ENCODE results near the gene LINC01488.

Gene LINC01488

DNA sequence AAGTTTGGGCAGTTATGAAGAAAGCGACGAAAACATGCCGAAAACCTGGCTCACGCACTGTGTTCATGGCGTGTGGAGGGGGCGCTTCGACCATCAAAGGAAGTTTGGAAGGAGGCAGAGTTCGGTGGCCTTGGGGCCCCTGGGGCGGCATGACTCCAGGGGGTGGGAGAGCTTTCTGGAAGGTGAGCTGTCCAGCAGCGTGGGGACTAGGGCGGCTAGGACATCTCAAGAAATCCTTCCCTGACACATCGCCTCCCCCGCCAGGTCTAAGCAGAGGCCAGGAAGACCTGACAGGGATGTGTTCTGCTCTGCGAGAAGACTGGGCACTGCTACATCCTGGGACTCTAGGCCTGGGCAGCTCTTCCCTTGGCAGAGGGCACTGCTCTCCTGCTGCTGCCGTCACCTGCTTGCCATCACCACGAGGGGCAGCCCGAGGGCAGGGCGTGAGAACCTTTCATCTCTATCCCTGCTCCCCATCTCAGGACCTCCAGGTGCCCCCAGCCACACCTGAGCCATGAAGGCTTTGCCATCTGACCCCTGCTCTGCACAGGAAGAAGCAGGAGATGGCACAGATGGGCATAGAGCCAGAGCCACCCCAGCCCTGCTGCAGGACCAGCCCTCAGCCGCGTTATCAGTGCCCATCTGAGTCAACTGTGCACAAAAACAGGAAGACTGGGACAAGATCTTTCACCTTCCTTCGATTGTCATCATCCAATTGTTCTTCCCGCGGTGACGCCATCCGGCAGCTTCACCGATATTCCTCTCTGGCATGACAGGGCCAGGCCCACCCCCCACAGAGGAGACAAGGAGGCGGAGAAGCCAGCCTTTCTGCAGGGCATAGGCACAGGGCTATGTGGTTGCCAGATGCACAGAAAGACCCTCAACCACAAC is 12.7 kb downstream of the LINC01488 start:
- FAIRE-seq = no peak

DNA sequence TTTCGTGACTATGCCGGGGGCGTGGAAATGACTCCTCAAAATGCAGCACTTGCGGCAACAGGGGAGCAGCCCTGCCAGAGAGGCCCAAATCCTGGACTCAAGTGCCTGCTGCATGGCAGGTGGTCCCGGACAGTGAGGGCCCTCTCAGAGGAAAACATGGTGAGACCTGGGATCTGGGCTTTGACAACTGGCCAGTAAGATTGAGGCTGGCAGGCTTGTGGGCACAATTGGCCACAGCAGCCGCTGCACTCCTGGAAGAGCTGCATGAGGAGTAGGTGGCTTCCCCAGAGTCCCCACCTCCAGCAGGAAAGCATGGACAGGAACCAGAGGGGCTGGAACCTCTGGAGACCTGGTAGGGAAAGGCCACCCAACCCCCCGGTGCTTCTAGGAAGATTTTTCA is 13.4 kb downstream of the LINC01488 start:
- FAIRE-seq = no peak

DNA sequence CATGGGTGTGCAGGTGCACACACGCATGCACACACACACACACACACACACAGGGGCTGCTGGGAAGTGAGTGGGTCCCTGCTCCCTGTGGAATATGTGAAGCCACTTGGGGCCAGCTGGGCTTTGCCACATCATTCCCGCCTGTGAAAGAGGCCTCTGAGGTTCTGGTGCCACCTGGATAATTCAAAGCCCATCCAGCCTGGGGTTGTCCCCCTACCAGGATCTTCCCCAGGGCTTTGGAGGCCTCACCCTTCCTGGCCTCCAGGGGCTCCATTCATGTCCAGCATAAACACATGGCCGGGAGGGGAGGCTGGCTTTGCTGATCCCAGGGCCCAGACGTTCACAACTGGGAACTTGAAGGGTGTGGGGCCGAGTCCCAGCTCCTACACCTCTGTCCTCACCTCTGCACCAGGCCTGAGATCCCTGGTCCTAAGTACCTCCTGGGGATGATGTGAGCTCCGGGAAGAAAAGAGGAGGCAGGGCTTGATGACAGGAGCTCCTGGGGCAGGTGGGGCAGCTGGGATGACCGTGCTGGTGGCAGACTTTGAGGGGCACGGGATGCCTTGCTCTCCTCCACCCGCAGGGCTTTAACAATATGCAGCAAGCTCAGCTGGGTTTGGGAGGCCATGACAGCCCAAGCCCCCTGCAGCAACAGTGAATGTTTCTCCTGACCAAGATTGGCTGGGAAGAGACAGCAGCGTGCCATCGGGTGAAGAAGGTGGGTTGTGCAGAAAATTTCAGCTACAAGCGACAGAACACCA is 14.2 kb downstream of the LINC01488 start:
- FAIRE-seq = no peak

DNA sequence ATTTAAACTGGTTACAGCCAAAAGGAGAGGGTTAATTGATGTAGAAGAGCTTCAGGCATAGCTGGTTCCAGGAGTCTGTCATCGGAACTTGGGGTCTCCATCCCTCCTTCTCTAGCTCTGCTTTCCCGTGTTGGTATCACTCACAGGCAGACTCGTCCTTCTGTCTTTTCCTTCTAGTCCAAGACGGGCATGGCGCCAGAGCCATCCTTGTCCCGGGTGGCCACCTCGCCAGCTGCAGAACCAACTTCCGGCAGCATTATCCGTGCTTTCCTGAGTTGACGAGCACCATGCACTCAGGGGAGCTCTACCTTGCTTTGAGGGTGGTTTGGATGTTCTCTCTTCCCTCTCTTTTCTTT is 14.7 kb downstream of the LINC01488 start:
- FAIRE-seq = no peak

DNA sequence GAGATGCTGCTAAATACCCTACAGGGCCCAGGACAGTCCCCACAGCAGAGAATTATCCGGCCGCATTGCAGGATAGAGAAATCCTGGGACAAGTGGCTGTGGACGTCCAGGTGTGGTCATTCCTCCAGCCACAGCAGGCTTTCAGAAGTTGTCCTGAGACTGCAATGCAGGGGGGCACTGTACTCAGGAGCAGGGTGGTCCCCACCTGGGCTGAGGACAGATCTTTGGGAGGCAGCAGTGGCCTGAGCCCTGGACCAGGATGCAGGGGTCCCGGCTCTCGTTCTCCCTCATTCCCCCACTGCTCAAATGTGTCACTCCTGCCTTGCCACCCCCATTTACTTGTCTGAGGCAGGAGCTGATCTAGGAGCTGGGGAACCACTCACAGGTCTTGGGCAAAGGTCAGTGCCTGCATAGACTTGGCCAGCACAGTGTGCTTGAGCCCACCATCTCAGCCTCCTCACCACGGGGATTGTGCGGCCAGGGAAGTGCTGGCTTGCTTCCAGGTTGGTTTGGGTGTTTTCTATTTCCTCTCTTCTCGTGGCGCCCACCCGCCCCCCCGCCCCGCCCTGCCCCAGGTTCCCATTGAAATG is 15.3 kb downstream of the LINC01488 start:
- FAIRE-seq = no peak

DNA sequence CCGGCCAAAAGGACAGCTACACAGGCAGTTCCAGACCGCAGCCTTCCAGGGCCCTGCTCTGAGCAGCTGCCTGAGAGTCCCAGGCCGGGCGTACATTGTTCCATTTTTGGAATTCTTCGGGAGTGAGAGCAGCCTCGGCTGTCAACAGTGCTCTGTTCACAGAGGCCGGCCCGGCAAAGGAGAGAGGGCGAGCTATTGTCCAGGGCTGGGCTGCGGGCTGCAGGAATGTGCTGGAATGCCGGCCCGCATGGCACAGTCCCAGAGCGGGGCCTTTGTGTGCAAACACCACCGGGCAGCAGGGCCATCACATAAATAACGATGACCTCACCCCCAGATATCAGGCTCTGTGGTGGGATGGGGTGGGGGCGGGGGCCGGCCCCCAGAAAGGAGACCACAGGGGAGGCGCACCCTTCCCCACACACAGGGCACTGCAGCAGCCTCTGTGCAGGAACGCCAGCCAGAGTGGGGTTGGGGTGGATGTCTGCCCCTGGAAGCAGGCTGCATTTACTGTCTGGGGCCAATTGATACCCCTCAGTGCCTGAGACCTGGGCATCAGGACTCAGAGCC is 15.8 kb downstream of the LINC01488 start:
- no peak for FAIRE-seq

DNA sequence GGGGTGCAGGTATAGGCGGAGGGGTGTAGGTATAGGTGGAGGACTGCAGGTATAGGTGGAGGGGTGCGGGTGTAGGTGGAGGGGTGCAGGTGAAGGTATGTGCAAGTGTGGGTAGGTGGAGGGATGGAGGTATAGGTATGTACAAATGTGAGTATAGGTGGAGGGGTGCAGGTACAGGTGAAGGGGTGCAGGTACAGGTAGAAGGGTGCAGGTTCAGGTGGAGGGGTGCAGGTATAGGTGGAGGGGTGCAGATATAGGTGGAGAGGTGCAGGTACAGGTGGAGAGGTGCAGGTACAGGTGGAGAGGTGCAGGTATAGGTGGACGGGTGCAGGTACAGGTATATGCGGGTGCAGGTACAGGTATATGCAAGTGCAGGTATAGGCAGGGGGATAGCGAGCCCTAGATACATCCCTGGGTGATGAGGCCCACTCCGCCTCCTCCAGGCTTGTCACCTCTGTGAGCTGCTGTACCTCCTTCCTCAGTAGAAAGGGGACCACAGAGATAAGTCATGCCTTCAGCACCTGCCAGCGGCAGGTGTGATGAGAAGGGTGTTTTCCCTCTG is 17.2 kb downstream of the LINC01488 start:
- FAIRE-seq = no peak

DNA sequence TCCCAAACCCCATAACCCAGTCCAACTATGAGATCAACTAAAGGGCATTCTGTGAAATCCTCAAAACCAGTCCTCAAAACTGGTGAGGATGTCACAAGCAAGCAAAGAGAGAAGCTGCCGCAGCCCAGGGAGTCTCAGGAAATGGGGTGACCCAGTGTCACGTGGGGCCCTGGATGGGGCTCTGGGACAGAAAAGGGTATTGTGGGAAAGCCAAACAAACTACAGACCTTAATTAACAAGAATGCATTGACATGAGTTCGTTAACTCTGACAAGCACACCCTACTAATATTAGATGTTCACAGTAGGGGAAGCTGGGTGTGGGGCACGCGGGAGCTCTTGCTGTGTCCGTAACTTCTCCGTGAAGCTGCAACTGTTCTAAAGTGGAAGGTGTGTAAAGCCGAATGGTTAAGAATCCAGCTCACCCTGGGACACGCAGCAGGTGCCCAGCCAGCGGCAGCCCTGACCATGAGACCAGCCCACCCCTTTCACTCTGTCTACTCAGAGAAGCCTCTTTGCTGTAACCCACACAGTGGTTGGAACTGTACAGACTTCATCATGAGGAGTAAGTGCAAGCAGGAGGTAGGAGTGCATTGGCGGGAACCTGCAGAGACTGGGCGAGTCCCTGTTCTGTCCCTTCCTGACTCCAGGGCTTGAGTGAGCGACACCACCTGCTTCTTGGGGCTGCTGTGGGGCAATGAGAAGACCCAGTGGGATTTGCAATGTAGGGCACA is 17.9 kb downstream of the LINC01488 start:
- FAIRE-seq = no peak

DNA sequence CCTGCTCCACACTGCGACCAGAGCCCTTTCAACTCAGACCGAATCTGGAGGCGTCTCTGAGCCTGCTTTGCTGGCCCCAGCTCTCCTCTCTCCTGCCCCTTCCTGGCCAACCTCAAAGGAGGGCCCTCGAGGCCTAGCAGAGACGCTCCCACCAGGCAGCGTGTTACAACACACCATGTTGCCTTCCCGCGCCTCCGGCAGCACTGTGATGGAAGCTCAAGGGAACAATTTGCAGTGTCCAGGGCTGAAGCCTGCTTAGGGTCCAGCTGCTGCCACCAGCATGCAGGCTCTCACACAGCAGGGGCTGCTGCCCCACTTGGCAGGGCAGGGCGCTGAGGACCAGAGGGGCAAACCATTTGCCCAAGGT is 18.4 kb downstream of the LINC01488 start:
- no peak for FAIRE-seq

DNA sequence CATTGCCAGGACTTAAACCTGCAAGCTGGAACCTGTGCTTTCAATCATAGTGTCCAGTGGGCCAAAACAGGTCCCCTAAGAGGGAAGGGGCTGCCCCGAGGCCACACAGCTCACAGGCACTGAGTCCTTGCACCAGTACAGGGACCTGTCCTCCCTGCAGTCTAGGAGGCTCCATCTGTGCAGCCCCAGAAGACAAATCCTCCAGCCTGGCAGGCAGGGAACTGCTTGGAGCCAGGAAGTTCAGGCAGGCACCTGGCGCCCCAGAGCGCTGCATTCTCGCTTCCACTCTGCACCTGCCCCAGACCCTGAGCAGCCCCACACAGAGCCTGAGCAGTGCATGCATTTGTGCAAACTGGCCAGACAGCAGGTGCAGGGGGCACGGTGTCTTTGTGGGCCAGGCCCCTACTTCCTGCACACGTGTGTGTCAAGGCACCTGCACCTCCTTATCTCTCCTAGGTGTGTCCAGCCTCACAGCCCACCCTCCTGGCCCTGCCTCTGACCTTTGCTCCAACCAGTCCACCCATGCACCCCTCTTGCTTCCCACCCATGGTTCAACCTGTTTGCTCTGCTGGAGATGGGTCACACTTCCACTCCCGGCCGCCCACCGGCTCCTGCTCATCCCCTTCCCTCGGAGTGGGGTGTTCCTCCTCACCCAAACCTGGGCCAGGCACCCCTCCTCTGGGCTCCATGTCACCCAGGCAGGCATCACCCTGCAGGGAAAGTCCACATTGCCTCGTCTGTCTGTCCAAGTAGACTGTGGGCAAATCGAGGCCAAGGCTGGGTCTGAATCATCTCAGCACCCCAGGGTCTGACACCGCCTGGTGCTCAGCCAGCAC is 19.0 kb downstream of the LINC01488 start:
- FAIRE-seq = no peak

DNA sequence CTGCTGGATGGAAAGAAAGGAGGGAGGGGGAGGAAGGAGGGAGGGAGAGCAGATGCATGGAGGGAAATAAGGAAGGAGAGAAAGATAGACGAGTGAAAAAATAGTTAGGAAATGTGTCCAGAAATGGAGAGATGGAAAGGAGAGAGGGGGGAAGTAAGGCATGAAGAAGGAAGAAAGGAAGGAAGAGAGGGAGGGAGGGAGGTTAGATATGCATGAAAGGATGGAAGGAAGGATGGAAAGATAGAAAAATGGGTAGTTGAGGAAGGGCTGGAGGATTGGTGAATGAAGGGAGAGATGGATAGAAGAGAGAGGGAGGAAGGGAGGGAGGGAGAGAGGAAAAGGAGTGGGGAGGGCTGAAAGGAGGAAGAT is 19.6 kb downstream of the LINC01488 start:
- no peak for FAIRE-seq

DNA sequence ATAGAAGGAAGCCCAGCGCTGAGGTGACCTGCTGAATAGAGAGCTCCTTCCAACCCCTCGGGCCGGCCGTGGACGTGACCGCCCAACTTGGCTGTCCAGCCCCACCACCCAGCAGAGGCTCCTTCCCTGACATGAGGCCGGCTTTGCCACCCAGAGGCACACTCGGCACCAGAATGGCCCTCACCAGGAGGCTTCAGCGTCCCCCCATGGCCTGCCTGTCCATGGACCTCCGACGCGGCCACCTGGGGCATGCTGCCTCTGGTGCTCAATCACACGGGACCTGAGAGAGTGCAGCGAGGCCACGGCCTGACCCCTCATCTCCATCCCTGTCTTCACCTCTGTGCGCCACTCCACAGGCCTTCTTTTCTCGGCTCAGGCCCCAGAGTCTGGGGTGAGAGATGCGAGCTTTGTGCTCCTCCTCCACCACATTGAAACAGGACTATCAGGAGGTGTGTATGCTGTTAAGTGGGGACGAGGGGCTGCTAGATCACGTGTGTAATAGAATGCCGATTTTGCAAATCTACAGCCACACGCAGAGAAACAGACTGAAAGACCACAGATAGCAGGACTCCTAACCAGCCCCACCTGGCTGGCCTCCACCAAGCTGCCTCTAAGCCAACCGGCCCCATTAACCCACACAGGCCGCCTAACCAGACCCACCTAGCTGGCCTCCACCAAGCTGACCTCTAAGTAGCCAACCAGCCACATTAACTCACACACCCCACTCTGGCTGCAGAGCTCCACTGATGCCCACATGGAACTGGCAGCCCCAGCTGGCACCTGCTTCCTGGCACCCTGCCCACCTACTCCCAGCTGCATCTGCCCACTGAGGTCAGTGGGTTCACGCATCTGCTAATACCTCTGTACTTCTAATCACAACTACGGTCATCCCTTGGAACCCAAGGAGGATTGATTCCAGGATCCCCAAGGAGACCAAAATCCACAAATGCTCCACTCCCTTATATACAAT is 20.7 kb downstream of the LINC01488 start:
- no peak for FAIRE-seq

DNA sequence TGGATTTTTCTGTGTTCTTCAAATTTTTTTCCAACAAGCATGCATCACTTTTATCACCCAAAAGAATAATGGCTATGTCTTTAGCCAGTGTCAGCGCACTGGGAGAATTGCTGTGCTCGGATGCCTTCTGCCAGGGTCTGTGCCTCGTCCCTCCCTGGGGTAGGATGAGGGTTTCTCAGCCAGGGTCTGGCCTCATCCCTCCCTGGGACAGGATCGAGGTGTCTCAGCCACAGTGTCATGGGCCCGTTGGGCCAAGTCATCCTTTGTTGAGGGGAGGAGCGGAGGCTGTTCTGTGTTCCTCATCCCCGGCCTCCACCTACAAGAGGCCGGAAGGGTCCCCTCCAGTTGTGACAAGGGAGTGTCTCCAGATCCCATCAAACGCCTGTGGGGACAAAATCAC is 22.7 kb downstream of the LINC01488 start:
- no peak for FAIRE-seq

DNA sequence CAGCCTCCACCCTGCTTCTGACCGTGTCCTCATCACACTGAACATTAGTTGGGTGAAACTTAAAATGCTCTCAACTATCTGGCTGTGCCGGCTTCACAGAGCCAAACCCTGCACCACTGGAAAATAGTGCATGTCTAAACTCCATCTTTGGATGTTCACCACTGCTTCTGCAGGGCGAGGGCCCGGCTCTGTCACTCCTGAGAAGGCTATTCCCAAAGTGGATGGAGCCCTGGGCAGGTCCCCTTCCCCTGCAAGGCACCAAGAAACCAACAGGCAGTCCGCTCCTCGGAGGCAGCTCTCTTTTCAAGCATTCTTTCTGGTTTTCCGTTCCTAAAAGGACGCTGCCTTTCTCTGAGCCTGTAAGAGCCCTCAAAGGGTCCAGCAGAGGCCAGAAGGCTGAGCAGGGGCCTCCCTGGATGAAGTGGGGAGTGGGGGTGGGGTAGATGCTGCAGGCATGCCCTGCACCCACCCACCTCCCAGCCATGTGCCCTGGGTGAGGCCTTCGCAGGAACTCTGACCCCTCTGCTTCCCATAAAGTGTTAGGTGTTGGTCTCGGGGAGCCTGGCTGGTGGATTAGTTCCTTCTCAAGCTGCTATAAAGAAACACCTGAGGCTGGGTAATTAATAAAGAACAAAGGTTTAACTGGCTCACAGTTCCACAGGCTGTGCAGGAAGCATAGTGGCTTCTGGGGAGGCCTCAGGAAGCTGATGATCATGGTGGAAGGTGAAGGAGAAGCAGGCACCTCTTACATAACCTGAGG is 23.3 kb downstream of the LINC01488 start:
- no peak for FAIRE-seq

DNA sequence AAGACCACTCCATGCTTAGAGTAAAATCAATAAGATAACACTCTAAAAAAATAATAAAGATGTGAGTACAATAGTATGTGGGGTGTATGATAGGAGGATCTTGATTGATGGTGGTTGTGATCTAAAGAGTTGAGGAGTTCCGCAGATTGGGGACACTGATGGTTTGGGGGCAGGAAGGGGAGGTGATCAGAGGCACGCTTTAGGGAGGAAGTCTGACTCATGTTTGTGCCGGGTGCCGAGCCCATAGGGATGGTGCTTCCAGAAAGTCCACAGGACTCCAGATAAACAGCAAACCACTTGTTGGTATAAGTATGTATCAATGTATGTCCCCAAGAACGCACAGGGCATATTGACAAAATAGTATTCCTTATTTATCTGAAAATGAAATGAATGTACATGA is 27.5 kb downstream of the LINC01488 start:
- no peak for FAIRE-seq

DNA sequence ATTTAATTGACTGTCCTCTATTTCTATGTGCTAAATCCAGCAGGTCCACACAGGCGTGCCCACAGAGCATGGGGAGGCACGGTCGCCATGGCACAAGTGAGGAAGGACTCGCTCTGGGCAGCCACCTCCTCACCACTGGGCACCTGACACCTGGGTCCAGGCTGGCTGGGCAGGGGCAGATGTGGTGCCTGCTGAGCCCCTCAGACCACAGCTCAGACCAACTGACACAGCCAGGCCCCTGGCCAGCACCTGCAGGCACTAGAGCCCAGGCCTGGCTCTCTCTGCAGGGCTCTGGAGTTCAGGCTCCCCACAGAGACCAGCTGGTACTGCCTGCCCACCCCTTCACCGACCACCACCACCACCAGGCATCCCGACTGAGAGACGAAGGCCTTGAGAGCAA is 27.9 kb downstream of the LINC01488 start:
- FAIRE-seq = no peak

DNA sequence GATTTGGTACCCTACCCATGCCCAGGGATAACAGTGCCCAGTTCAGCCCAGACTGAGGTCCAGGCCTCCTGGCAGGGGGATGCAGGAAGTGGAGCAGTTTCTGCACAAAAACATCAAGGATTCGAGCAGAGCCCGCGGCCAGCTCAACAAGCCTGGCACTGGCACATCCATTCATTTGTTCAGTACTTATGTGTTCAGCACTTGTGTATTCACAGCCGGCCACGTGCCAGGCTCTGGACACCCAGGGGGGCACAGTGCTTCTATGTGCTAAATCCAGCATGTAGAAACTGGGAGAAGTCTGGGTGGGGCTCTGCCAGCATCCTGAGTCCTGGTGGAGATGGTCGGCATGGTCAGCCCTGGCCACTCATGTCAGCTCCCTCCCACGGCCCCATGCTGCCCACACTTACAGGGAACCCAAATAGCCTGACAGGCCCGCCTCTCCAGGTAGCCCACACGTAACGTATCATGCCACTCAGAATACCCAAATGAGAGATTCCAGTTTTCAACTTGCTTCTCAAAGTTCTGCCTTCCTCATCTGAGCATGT is 28.5 kb downstream of the LINC01488 start:
- no peak for FAIRE-seq

DNA sequence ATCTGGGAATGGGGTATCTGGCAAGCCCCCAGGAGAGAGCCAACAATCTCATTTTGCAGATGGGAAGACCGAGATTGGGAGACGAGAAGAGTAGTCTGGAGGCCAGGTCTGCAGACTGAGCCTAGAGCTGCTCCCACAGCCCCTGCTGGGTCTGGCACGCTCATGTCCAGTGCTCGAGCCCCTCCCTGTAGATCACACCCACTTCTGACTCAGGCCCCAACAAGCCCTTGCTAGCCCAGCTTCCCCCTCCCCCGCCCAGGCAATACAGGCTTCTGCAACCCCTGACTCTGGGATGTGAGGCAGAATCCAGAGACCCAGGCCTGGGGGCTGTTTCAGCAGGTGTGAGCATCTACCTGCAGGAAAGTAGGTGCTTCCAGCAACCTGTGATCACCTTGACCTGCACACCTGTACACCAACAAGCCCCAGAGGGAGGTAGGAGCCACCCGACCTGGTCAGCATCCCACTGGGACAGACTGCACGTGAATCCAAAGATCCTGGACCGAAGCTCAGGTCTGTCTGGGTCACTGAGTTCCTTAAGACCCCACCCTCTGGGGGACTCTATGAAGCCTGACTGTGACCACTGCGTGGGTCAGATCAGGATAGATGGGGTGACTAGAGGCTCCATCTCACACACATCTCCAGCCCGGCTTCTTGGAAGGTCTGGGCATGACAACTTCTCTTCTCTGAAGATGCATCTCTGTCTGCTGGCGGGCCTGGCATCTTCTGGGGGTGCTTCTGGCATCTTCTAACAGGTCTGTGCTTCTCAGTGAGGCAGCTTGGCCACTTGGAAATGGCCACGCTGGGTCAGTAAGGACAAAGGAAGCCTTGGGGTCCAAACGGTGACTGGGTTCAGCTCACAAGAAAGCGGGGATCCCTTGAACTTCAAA is 29.3 kb downstream of the LINC01488 start:
- FAIRE-seq = no peak
